Activated CD8-positive, alpha-beta memory T cell treated with anti-CD3 and anti-CD28 coated beads, Interleukin-2, amount 50 U/mL, for 1 hour (primary cell): ENCODE measurements around the gene ANKRD33B.
"Not testable (repeated sequence)": the region's sequence is repeated elsewhere in the genome, so short reads cannot be mapped to it uniquely, and the experiment has no call there.

Experiments
- DNase-seq: peaks from one replicate; pipeline ENCODE4 v3.0.0-alpha.2; 2020; ENCODE audit errors: extremely low read depth

ANKRD33B gene

DNA sequence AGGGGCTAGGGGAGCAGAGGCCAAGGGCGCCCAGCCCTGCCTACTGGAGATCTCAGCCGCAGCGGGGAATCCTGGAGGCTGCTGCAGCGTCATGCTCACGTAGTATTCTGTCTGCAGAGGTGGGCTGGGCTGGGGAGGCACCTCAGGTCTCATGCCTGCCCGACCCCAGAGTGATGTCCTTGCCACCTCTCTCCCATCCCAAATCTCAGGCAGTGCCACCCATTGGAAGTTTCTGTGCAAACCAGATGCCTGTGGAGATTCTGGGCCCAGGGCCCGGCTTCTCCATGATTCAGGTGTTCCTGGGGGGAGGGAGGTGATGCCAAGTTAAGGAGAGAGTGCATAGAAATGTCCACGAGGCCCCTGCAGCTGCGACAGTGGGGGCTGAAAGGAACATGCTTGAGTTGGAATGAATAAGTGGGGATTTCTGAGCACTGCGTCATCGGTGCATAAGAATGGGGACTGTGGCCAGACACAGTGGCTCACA is 72.0 kb downstream of the ANKRD33B start:
- no peak for DNase-seq

DNA sequence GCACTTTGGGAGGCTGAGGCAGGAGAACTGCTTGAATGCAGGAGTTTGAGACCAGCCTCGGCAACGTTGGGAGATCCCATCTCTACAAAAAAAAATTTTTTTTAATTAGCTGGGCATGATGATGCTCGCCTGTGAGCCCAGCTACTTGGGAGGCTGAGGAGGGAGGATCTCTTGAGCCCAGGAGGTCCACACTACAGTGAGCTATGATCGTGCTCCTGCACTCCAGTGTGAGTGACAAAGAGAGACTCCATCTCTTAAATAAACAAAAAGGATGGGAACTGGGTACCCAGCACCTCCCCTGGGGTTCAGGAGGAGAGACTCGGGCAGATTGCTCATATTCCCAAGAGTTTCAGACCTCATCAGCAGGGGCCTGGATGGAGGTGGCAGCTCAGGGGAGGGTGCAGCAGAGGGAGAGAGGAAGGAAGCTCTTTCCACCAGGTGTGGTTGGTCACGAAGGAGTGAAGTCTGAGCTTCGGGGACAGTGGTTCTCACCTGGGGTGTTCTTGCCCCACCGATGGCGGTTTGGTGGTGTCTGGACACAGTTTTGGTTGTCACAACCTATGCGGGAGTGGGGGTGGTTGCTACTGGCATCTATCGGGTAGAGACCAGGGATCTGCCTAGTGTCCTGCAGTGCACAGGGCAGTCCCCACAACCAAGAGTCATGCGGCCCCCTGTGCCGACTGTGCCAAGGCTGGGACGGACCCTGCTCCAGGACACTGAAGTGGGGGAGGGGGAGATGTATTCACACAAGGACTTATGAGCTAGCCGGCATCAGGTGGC is 72.7 kb downstream of the ANKRD33B start:
- DNase-seq, result no peak

DNA sequence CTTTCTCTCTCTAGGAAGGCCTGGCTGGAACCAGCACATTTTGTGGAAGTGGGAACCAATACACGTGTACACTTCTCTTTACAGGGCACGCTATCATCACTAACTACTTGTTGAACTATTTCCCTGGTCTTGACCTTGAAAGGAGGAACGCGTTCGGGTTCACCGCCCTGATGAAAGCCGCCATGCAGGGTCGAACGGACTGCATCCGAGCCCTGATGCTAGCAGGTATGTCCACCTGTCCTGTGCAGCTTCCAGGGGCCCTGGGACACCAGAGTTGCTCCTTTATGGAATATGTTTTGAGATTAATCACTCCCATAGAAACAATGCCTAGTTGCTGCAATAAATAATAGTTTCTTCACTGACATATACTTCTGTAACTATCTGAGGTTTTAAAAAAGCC is 74.1 kb downstream of the ANKRD33B start:
- DNase-seq, result no peak

DNA sequence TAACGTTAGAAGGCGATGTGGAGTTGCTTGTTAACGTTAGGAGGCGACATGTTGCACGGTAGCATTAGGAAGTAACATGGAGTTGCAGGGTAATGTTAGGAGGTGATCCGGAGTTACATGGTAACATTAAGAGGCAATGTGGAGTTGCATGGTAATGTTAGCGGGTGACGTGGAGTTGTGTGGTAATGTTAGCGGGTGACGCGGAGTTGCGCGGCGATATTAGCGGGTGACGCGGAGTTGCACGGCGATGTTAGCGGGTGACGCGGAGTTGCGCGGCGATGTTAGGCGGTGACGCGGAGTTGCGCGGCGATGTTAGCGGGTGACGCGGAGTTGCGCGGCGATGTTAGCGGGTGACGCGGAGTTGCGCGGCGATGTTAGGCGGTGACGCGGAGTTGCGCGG is 74.9 kb downstream of the ANKRD33B start:
- not testable (repeated sequence) for DNase-seq

DNA sequence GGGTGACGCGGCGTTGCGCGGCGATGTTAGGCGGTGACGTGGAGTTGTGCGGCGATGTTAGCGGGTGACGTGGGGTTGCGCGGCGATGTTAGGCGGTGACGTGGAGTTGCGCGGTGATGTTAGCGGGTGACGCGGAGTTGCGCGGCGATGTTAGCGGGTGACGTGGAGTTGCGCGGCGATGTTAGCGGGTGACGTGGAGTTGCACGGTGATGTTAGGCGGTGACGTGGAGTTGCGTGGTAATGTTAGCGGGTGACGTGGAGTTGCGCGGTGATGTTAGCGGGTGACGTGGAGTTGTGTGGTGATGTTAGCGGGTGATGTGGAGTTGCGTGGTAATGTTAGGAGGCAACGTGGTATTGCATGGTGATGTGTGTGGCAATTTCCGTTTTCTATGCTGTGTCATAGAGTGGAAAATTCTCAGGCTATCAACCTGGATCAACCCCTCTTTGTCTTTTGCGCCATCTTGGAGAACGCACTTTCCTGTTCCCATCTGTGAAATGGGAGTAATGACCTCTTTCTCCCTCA is 76.0 kb downstream of the ANKRD33B start:
- DNase-seq, result no peak

DNA sequence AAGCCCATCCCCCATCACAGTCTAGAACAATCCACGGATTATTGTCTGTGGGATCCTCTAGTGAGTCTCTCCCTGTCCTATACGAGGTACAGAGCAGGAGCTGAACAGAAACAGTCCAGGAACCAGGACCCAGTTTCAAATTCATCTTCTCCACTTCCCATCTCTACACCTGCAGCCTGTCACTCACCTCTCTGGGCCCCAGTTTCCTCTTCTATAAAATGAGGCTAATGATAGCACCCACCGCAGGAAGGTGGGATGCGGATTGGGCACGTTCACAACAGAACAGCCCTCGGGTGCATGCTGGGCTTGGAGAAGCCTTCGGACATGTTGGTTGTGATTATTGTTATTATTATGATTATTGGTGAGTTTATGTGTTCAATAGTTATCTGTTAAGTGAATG is 78.5 kb downstream of the ANKRD33B start:
- no peak for DNase-seq

DNA sequence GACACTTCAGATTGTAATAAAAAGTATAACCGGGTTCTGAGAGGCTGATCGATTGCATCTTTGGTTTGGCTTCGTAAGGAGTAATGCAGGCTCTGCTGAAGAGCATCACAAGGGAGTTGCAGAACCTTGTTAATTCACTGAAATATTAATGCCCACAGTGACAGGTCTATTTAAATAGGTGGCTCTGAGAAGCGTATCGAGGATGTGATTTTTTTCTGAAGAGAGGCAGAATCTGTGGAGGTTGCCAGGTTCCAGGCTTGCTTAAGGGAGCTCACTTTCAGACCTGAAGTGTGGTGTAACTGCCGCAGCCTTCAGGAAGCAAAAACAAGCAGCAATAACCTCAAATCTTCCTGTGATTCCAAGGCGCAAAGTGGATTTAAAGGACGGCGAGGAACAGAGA is 80.3 kb downstream of the ANKRD33B start:
- no peak for DNase-seq

DNA sequence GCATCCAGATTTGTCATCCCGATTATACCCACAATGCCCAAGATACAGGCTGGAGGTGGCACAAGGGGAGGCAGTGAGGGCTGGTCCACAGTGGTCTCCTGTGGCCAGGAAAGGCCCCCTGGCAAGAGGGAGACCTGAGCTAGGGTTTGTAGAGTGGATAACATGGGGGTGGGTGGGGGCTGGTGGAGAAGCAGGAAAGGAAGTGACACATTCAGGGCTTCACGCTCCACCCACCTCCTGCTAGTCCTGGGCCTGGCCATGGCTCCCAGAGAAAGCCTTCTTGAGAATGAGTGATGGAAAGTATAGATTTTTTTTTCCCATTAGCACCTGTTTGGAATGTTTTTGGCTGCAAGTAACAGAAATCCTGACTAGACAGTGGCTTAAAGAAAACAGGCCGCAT is 81.3 kb downstream of the ANKRD33B start:
- DNase-seq, result no peak

DNA sequence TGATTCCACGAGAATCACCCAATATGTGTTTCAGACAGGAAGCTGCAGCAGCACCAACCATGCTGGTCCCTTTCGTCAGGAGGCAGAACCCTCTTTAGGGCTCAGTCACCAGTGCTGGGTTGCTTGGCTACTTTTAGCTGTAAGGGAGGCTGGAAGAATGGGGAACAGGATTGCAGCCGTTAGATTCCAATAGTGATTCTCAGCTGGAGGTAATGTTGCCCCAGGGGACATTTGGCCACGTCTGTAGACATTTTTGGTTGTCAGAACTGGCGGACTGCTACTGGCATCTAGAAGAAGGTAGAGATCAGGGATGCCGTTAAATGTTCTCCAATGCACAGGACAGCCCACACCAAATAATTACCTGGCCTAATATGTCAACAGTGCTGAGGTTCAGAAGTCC is 81.8 kb downstream of the ANKRD33B start:
- no peak for DNase-seq

DNA sequence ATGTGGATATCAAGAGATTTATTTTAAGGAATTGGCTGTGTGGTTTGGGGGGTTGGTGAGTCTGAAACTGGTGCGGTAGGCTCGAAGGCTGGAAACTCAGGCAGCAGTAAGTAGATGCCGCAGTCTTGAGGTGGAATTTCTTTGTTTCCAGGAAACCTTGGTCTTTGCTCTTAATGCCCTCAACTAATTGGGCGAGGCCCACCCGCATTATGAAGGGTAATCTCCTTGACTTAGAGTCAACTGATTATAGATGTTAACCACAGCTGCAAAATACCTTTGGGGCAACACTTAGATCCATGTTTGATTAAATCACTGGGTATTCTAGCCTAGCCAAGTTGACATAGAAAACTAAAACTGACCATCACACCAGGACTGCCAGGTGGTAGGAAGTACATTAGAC is 83.8 kb downstream of the ANKRD33B start:
- no peak for DNase-seq

DNA sequence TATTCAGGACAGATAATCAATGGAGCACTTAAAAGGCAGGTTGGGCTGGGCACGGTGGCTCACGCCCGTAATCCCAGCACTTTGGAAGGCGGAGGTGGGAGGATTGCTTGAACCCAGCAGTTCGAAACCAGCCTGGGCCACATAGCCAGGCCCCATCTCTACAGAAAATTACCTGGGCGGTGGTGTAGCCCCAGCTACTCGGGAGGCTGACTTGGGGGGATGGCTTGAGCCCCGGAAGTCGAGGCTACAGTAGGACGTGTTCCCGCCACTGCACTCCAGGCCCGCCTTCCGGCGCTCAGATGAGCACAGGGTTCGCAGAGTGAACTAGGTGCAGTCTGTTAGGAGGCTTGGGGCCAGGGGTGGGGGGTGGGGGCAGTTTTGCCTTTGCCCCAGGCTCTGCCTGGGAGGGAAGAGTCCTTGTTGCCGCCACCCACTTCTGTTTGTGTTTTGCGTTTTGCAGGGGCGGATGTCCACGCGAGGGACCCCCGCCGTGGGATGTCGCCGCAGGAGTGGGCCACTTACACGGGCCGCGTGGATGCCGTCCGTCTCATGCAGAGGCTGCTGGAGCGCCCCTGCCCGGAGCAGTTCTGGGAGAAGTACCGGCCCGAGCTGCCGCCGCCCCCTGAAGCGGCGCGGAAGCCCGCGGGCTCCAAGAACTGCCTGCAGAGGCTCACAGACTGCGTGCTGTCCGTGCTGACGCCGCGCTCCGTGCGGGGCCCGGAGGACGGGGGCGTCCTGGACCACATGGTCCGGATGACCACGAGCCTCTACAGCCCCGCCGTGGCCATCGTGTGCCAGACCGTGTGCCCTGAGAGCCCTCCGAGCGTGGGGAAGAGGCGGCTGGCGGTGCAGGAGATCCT is 85.2 kb downstream of the ANKRD33B start:
- no peak for DNase-seq

DNA sequence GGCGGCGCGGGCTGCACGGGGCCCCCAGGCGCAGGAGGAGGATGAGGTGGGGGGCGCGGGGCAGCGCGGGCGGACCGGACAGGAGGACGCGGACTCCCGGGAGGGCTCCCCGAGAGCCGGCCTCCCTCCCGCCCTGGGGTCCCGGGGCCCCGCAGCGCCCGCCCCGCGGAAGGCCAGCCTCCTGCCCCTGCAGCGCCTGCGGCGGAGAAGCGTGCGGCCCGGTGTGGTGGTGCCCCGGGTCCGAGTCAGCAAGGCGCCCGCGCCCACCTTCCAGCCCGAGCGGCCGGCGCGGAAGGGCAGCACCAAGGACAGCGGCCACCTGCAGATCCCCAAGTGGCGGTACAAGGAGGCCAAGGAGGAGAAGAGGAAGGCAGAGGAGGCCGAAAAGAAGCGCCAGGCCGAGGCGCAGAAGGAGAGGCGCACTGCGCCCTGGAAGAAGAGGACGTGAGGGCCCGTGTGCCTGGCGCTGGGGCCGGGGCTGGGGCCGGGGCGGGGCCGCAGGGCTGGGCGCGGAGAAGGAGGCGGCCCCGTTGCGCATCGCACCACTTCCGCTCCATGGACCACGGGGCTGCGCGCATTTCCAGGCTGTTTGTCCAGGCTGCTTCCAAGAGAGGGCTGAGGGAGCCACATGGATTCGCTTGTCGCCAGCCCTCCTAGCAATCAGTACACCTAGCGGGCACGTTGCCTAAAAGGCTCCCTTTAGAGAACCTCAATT is 86.0 kb downstream of the ANKRD33B start:
- no peak for DNase-seq

DNA sequence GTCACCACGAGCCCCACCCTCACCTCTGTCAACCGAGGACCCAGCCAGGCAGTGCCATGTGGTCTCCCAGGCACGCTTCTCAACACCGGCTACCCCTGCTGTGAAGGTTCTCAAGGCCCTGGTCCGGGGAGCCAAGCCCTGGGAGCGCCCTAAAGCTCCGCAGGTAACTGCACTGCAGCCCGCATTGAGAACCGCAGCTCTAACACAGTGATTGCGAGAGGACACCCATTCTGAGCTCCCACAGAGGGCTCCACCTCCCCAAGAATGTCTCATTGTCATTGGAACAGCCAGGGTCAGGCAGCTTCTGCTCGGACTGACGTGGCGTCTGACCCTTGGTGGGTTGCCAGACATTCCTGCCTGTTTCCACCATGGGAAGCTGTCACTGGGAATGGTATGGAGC is 88.3 kb downstream of the ANKRD33B start:
- DNase-seq, result no peak

DNA sequence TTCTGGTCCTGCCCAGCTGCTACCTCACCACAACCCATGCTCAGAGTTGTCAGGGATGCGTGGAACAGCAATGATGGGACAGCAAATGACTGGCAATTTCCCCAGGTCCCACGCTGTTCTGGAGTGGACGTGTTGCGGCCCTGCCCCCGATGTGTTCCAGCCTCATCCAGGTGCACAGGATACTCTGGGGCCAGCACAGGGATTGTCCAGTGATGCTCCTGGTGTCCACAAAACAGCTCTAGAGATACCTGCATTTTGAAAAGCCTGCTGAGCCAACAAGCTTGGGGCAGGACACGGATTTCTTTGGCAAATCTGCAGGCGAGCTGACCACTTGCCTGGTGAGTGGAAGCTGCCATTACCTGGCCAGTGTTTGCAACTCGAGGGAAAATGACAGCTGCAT is 88.7 kb downstream of the ANKRD33B start:
- no peak for DNase-seq

DNA sequence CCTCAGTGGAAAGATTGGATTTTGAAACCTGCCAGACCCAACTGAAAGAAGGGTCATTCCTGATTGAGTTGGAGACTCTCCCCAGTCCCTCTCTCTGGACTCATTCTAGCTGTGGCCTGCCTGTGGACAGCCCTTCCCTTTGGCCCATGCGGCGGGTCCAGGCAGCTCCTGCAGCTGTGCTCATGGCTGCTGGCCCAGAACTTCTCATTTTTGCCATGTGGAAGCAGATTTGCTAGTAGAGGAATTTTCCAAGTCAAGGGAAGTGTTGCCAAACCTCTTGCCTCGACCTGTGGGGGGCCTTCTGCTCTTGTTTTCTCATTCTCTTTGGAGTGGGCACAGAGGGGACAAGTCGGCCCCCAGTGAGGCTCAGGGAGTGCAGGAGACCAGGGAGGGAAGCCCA is 89.2 kb downstream of the ANKRD33B start:
- no peak for DNase-seq

DNA sequence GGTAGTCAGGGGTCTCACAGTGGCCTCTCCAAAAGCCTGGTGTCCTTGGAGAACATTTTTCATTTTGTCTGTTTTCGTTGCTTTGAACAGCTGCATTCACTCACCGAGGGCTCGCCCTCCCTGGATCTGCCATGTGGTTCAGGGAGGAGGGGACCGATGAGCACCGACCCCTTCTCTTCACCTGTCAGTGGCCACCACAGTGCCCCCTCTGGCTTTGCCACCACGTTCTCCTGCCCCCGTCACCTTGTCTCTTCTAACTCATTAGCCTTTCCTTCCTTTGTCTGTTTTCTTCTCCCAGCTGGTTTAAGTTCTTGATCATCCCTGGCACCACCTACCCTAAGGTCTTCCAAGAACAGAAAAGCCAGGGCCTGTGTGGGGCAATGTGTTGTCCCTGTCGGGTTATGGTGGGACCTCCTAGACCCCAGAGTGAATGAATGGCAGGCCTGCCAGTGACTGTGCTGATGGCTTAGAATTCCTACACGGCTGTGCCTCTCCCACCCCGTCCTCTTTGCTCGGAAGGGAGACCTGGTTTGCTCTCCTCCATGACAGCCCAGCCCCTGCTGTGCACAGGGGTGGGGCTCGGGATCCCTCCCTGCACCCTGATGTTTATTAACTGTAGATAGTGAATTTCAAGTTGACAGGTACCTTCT is 90.0 kb downstream of the ANKRD33B start:
- DNase-seq, result no peak

DNA sequence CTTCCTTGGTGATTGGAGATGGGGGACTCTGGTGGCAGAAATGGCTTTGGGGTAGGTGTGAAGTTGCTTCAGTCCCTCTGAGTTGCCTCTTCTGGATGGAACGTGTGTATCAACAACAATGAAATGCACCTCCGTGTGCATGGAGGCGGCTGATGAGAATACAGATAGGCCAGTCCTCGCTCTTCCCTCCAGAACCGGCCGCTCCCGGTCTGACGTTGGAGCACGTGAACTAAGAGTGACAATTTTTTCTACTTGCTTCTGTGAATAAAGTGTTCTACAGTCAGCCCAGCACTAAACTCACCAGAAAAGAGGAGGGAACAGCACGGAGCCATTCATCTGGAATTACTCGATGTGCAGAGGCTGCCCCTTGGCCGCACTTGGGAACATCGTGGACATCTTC is 90.7 kb downstream of the ANKRD33B start:
- no peak for DNase-seq

DNA sequence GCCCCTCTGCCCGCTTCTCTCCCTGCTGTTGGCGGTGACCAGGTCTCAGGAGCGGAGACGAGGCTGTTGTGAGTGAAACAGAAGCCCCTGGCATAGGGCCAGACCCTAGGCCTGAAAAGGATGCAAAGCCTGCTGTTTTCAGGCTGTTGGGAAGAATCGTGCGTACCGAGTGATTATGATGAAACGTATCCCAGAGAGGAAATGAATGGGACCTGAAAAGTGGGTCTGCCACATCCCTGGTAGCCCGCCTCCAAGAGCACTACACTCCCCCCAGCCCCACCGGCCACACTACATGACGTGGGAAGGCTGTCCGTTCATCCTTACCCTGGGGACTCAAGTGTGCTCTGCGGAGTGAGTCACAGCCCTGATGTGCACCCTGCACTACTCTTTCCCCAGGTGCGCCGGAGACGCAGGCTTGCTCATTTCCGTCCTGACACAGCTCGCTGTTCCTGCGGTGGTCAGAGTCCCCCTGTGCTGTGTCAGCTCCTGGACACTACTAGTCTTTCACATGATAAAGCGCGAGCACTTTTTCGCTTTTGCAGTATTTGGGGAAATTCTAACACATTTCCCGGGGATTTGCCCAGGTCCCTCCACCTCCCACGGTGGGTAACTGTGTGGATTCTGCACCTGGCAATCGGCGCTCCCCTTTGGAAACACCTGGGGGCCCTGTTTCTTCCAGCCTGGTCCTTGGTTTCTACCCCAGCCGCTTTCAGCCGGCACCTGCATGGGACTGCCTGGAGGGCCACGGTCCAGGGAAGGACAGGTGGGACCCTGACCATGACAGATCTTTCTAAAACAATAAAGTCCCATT is 91.5 kb downstream of the ANKRD33B start:
- no peak for DNase-seq

DNA sequence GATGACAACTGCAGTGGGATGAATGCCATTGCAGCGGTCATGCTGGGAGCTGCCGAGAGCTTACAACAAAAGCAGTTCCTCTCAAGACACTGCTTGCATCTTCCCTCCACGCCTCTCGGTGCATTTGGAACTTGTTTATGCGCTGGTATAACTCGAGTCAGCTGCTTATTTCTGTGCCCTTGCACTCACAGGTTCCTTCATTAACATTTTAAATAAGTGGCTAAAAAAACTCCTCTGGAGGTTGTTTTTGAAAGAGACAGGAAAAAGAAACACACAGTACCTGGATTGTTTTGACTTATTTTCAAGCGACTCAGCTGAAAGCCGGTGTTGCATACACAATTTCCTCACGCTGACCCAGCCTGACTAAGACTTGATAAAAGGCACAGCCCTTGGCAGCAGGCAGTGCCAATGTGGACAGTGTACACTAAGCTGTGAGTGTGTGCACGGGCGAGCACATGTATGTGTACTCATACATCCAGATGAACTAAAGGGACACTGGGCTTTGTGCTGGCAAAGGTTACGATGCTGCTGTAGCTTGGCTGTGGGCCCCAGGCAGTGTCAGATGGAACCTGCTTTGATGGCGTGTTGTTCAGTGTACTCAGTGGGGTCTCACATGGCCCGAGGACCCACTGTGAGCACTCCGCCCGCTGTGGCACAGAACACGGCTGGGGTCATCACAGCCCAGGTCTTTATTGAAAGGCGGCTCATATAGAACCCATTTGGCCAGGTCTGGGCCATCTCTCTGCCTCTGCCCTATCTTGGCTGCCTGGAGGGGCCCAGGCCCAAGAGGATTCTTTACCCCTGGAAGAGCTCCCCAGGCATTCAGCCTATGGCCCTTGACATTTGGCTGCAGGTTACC is 92.3 kb downstream of the ANKRD33B start:
- no peak for DNase-seq

DNA sequence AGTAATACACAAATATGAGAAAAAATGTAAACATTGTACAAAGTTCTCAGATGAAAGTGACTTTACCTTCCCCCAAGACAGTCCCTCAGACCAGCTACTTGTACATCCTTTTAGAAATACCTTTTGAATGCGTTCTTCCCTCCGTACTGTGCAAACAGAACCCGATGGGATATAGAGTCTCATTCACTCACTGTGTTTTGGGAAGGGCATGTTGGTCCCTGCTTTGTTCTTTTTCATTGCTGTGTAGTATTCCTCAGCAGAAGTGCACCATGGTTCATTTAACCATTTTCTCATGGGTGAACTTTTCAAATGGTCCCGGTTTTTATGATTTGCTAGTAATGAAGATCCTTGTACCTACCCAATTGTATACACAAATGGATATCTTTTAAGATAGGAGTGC is 94.4 kb downstream of the ANKRD33B start:
- DNase-seq, result no peak
